Measurements from ENCODE around the gene LRIT3. TPM values are rescaled to one million over a fixed set of nuclear protein-coding genes. Genes with fewer than 3 reads are reported as not detected.

The LRIT3 gene
- total and polyA plus RNA-seq, 2 experiments from 2014 or later, result 0.13 TPM; not detected in 1

GRCh38 chr4:109890076-109890475, 42.2 kb downstream of the LRIT3 start:
- H3K9me2 ChIP-seq (replicated peaks; ENCODE audit: insufficient read depth), result no peaks in the 10 kb centered on the region
- no peak overlapping the region for H3K4me2 ChIP-seq
- H3K4me3 ChIP-seq, result no peak overlapping the region
- H4K20me1 ChIP-seq (ENCODE audit: insufficient read depth, poor library complexity, severe bottlenecking), result no peaks in the 10 kb centered on the region
- no peaks in the 10 kb centered on the region for H3K36me3 ChIP-seq (replicated peaks; ENCODE audit: insufficient read depth, low read depth)
- no peaks in the 10 kb centered on the region for H3K9me3 ChIP-seq (ENCODE audit: low read depth)
- no peaks in the 10 kb centered on the region for H3K27me3 ChIP-seq
- TF ChIP-seq CTCF (IDR thresholded peaks at IDR 0.05; ENCODE audit: poor library complexity) (no peak), EZH2 (IDR thresholded peaks at IDR 0.05; ENCODE audit: borderline replicate concordance) (no peak), EZH2phosphoT487 (IDR thresholded peaks at IDR 0.05; ENCODE audit: low read depth, severe bottlenecking, unreplicated experiment) (no peak)
- H2AFZ ChIP-seq, result no peak overlapping the region
- H3K4me1 ChIP-seq (ENCODE audit: insufficient read depth), result no peaks in the 10 kb centered on the region
- no peak overlapping the region for H3K27ac ChIP-seq
- H3K79me2 ChIP-seq, result no peaks in the 10 kb centered on the region
- DNase-seq (ENCODE audit: low spot score), result no peak

GRCh38 chr4:109902559-109903251, 54.8 kb downstream of the LRIT3 start:
- Histone ChIP-seq H3K79me2 (no peaks in the 10 kb centered on the region), H3K27me3 (no peaks in the 10 kb centered on the region), H3K4me2 (no peak overlapping the region), H3K4me3 (no peak overlapping the region), H3K9me3 (ENCODE audit: low read depth) (no peaks in the 10 kb centered on the region), H3K27ac (no peak overlapping the region), H2AFZ (no peak overlapping the region), H3K4me1 (ENCODE audit: insufficient read depth) (no peaks in the 10 kb centered on the region), H3K9me2 (replicated peaks; ENCODE audit: insufficient read depth) (no peaks in the 10 kb centered on the region), H3K36me3 (replicated peaks; ENCODE audit: insufficient read depth, low read depth) (peaks cover 5% of the 10 kb centered on the region), H4K20me1 (ENCODE audit: insufficient read depth, poor library complexity, severe bottlenecking) (no peaks in the 10 kb centered on the region)
- 98% methylated on average over 8 of the region's 8 CpGs for WGBS (ENCODE audit: low lambda C conversion rate, missing lambda C conversion rate)
- no peak for DNase-seq (ENCODE audit: low spot score)
- TF ChIP-seq CTCF (IDR thresholded peaks at IDR 0.05; ENCODE audit: poor library complexity) (no peak), EZH2phosphoT487 (IDR thresholded peaks at IDR 0.05; ENCODE audit: low read depth, severe bottlenecking, unreplicated experiment) (no peak), EZH2 (IDR thresholded peaks at IDR 0.05; ENCODE audit: borderline replicate concordance) (no peak)

GRCh38 chr4:109908731-109909130, 60.8 kb downstream of the LRIT3 start:
- Histone ChIP-seq H2AFZ (no peak overlapping the region), H3K9me3 (ENCODE audit: low read depth) (no peaks in the 10 kb centered on the region), H3K4me2 (no peak overlapping the region), H3K36me3 (replicated peaks; ENCODE audit: insufficient read depth, low read depth) (peaks cover 5% of the 10 kb centered on the region), H3K9me2 (replicated peaks; ENCODE audit: insufficient read depth) (no peaks in the 10 kb centered on the region), H3K27ac (no peak overlapping the region), H3K4me3 (no peak overlapping the region), H3K27me3 (no peaks in the 10 kb centered on the region), H4K20me1 (ENCODE audit: insufficient read depth, poor library complexity, severe bottlenecking) (no peaks in the 10 kb centered on the region), H3K79me2 (no peaks in the 10 kb centered on the region), H3K4me1 (ENCODE audit: insufficient read depth) (peaks cover 14% of the 10 kb centered on the region)
- 84% methylated on average over 1 of the region's 1 CpG for WGBS (ENCODE audit: low lambda C conversion rate, missing lambda C conversion rate)
- DNase-seq (ENCODE audit: low spot score), result no peak
- TF ChIP-seq EZH2 (IDR thresholded peaks at IDR 0.05; ENCODE audit: borderline replicate concordance) (no peak), CTCF (IDR thresholded peaks at IDR 0.05; ENCODE audit: poor library complexity) (no peak), EZH2phosphoT487 (IDR thresholded peaks at IDR 0.05; ENCODE audit: low read depth, severe bottlenecking, unreplicated experiment) (no peak)

Measured in hepatocyte (in vitro differentiated cells).